Measurements from ENCODE around the gene MYLK2. TPM values are rescaled to one million over a fixed set of nuclear protein-coding genes. Genes with fewer than 3 reads are reported as not detected.

Gene MYLK2
- total RNA-seq, 1 experiment from 2014 or later, result 0.74 TPM

GRCh38 chr20:31839782-31840487 lies 20.8 kb downstream of the MYLK2 start:
- Histone ChIP-seq H4K91ac (ENCODE audit: insufficient read length, low read depth, low read length) (no peak overlapping the region), H4K5ac (ENCODE audit: insufficient read length, low read depth, low read length) (no peak overlapping the region), H2BK120ac (ENCODE audit: low read depth, low read length, poor library complexity, severe bottlenecking) (no peak overlapping the region), H2BK15ac (ENCODE audit: low read depth, low read length) (no peak overlapping the region), H3K4me2 (ENCODE audit: insufficient read depth, insufficient read length, low read length) (no peak overlapping the region), H3K27me3 (ENCODE audit: insufficient read depth, low read length) (no peaks in the 10 kb centered on the region), H3K56ac (ENCODE audit: insufficient read length, low read depth, low read length) (no peak overlapping the region), H2AFZ (ENCODE audit: low read length) (no peak overlapping the region), H3T11ph (ENCODE audit: low read length) (no peak overlapping the region), H2BK20ac (ENCODE audit: low read depth, low read length, poor library complexity, severe bottlenecking) (no peak overlapping the region), H2BK12ac (ENCODE audit: insufficient read length, low read depth, low read length) (no peak overlapping the region), H4K20me1 (ENCODE audit: control insufficient read depth, insufficient read depth, insufficient read length) (no peaks in the 10 kb centered on the region), H3K18ac (ENCODE audit: insufficient read length, low read depth, low read length) (no peak overlapping the region), H3K79me1 (ENCODE audit: insufficient read depth, low read depth, low read length, poor library complexity, severe bottlenecking) (no peaks in the 10 kb centered on the region), H3K27ac (ENCODE audit: insufficient read length, low read depth, low read length) (no peak overlapping the region), H3K9ac (ENCODE audit: extremely low read depth, insufficient read length, low read length) (no peak overlapping the region), H4K8ac (replicated peaks; ENCODE audit: insufficient read length, low read depth, low read length) (no peak overlapping the region), H2BK5ac (ENCODE audit: insufficient read length, low read length) (no peak overlapping the region), H3K4ac (ENCODE audit: low read depth, low read length) (no peak overlapping the region), H3K9me3 (ENCODE audit: control insufficient read depth, low read depth, low read length) (no peaks in the 10 kb centered on the region), H3K79me2 (ENCODE audit: insufficient read depth, low read length) (no peaks in the 10 kb centered on the region), H3K23ac (ENCODE audit: insufficient read length, low read depth, low read length) (no peak overlapping the region), H3K4me1 (ENCODE audit: insufficient read depth, low read length) (no peaks in the 10 kb centered on the region; the same call in 1 of the 2 replicates), H3K14ac (ENCODE audit: insufficient read depth, low read length) (no peak overlapping the region), H2AK5ac (ENCODE audit: insufficient read length, low read length) (no peak overlapping the region), H3K23me2 (ENCODE audit: insufficient read length, low read depth, low read length, poor library complexity, severe bottlenecking) (no peaks in the 10 kb centered on the region)
- TF ChIP-seq, protein P1, sequence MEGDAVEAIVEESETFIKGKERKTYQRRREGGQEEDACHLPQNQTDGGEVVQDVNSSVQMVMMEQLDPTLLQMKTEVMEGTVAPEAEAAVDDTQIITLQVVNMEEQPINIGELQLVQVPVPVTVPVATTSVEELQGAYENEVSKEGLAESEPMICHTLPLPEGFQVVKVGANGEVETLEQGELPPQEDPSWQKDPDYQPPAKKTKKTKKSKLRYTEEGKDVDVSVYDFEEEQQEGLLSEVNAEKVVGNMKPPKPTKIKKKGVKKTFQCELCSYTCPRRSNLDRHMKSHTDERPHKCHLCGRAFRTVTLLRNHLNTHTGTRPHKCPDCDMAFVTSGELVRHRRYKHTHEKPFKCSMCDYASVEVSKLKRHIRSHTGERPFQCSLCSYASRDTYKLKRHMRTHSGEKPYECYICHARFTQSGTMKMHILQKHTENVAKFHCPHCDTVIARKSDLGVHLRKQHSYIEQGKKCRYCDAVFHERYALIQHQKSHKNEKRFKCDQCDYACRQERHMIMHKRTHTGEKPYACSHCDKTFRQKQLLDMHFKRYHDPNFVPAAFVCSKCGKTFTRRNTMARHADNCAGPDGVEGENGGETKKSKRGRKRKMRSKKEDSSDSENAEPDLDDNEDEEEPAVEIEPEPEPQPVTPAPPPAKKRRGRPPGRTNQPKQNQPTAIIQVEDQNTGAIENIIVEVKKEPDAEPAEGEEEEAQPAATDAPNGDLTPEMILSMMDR (conservative IDR thresholded peaks at IDR 0.05), result no peak
- no peaks in the 10 kb centered on the region for H3K36me3 Mint-ChIP-seq (ENCODE audit: insufficient read depth in 1 of 3, low read depth in 3 of 3)
- no peaks in the 10 kb centered on the region for H3K9me3 Mint-ChIP-seq
- WGBS (ENCODE audit: extremely low coverage, insufficient read length, low lambda C conversion rate), result no CpG with 5 or more reads among the region's 5 CpGs
- no peak overlapping the region for H3K4me3 Mint-ChIP-seq
- H3K27ac Mint-ChIP-seq, result no peak overlapping the region
- no peaks in the 10 kb centered on the region; the same call in 1 of the 2 replicates for H3K27me3 Mint-ChIP-seq (ENCODE audit: low read depth)
- no peak for DNase-seq
- H3K4me1 Mint-ChIP-seq, result peaks cover 36 to 38% of the 10 kb centered on the region in 2 experiments

All from H9 (cell line).